AG04450 (cell line): ENCODE measurements around the gene PPM1L. TPM values are rescaled to one million over a fixed set of nuclear protein-coding genes. Genes with fewer than 3 reads are reported as not detected.

Source experiments
- CTCF ChIA-PET: fragments of 300-600, 350-600 bp; formaldehyde crosslinking; extraction: SDS; loops from one replicate; lab custom pipeline; 2022; ENCODE audit warnings: antibody characterized with exemption, inconsistent platforms; lab: Charles Lee
- POLR2A ChIA-PET: fragments of 350-600 bp; formaldehyde crosslinking; extraction: SDS; loops from one replicate; lab custom pipeline; 2021; ENCODE audit warnings: antibody characterized with exemption, inconsistent platforms; lab: Yijun Ruan, JAX
- DNase-seq: peaks from one replicate; pipeline ENCODE4 v3.0.0-alpha.2; 2011; ENCODE audit warnings: low read depth, low spot score
- H3K27ac ChIP-seq: one replicate; pipeline ENCODE4 v1.5.1; 2012; ENCODE audit warnings: low read depth, low read length, control low read depth
- H3K27me3 ChIP-seq: one replicate; pipeline ENCODE4 v1.6.0; 2012; ENCODE audit warnings: low read length; ENCODE audit not compliant: control insufficient read depth, insufficient read depth
- H3K4me3 ChIP-seq: 2 replicates; pipeline ENCODE4 v1.5.1; 2011; ENCODE audit warnings: mild to moderate bottlenecking, low read depth, low read length, control low read depth
- H3K9me3 ChIP-seq: 2 replicates; pipeline ENCODE4 v1.5.1; 2012; ENCODE audit warnings: low read length; ENCODE audit not compliant: control insufficient read depth, insufficient read depth
- CTCF ChIP-seq: IDR thresholded peaks from 2 replicates; pipeline ENCODE4 v1.5.1; 2011; ENCODE audit warnings: low read depth, low read length, control low read depth, inconsistent platforms
- polyA plus RNA-seq: library from polyadenylated mRNA; depleted of rRNA; stranded (reverse); fragments of >200 nt; gene quantifications from 2 replicates; pipeline ENCODE4 v1.2.3, GENCODE V29; 2011

PPM1L gene
- polyA plus RNA-seq, 1 experiment = 0.33 TPM

DNA sequence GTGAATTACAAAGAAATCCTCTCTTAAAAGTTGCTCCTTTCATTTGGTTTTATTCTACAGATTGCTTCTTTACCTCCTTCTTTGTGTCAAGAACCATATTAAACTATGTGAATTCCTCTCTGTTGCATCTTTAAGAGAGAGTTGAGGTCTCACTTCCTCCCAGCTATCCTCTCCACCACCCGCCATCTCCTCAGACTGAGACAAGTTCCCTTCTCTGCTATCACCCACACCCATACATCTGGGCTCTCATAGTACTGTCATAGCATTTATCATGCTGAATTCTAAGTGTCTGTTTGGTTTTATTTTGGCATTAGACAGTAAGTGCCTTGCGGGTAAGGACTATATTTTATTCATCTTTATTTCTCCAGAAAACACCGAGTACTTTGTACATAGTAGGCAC is 294.9 kb downstream of the PPM1L start:
- no peaks in the 10 kb centered on the region for H3K9me3 ChIP-seq
- POLR2A ChIA-PET = no interaction called here
- CTCF ChIA-PET = no interaction called here
- DNase-seq = no peak
- no peak overlapping the region for H3K4me3 ChIP-seq
- H3K27me3 ChIP-seq = peaks cover 6% of the 10 kb centered on the region
- H3K27ac ChIP-seq = no peak overlapping the region
- no peak for TF ChIP-seq CTCF

DNA sequence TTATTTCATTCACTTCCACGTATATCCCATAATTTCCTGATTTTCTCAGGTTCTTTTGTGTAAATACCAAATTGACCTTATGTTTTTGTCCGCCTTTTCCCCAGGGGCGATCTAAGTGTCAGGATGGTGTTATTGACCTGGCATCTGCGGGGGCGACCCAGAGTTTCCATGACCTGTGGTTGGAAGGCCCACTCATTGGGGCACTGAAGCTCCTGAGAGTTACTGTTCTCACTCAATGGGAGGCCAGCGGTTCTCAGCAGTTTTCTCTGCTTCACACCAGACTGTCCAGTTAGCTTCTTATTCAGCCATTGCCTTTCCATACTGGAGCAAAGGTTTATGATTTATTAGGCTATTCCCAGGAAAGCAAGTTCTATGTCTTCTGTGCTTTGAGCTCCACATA is 295.8 kb downstream of the PPM1L start:
- CTCF ChIA-PET = no interaction called here
- TF ChIP-seq CTCF = no peak

GRCh38 chr3:161054860-161055604 is 299.0 kb downstream of the PPM1L start:
- DNase-seq = no peak
- H3K27me3 ChIP-seq = peaks cover 6% of the 10 kb centered on the region
- no peak overlapping the region for H3K4me3 ChIP-seq
- H3K27ac ChIP-seq = no peak overlapping the region
- TF ChIP-seq CTCF = no peak
- POLR2A ChIA-PET = no interaction called here
- no peaks in the 10 kb centered on the region for H3K9me3 ChIP-seq
- CTCF ChIA-PET = no interaction called here

More for the DNA sequence above, 295.8 kb downstream of the PPM1L start:
- no peak overlapping the region for H3K27ac ChIP-seq
- no peak for DNase-seq
- no peak overlapping the region for H3K4me3 ChIP-seq
- no peaks in the 10 kb centered on the region for H3K9me3 ChIP-seq
- peaks cover 6% of the 10 kb centered on the region for H3K27me3 ChIP-seq
- POLR2A ChIA-PET = no interaction called here

DNA sequence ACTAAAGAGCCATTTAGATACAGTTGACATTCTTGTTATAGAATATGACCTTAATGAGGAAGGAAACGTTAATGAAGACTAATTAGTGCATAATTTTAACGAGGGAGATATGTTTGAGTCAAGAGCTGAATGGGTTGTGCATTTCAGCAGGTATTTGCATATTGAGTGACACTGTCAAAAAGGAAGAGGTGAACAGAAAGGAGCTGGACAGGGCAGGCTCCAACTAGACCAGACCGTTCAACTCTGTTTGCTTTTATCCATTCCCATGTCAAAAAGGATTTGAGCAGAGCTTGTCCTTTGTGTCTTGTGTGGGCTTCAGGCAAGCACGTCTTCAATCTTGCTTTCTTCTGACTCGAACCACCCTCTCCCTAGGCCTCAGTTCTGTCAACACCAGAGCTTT is 308.4 kb downstream of the PPM1L start:
- POLR2A ChIA-PET = no interaction called here
- H3K9me3 ChIP-seq = no peaks in the 10 kb centered on the region
- no peak for DNase-seq
- H3K27ac ChIP-seq = no peak overlapping the region
- TF ChIP-seq CTCF = no peak
- CTCF ChIA-PET = no interaction called here
- H3K27me3 ChIP-seq = no peaks in the 10 kb centered on the region
- H3K4me3 ChIP-seq = no peak overlapping the region

- ChIA-PET POLR2A (no interaction called here), CTCF (no interaction called here)
- no peak for TF ChIP-seq CTCF
- no peak for DNase-seq
- Histone ChIP-seq H3K27me3 (no peaks in the 10 kb centered on the region), H3K9me3 (no peaks in the 10 kb centered on the region), H3K4me3 (no peak overlapping the region), H3K27ac (no peak overlapping the region)
Observed at GRCh38 chr3:161066930-161067329, 310.9 kb downstream of the PPM1L start.
